Hepatocyte (in vitro differentiated cells): ENCODE measurements around the gene UNG. TPM values are rescaled to one million over a fixed set of nuclear protein-coding genes. Genes with fewer than 3 reads are reported as not detected.
A peak's percentile ranks its signal among the peaks of the same experiment; 100 is the strongest.

Experiments used
- DNase-seq: peaks from one replicate; pipeline ENCODE4 v3.0.0-alpha.2; 2016; ENCODE audit warnings: low spot score
- H2AFZ ChIP-seq: fragments of 200-600 bp; sonication (generic); 2 replicates; pipeline ENCODE4 v1.6.0; 2016; ENCODE audit warnings: antibody characterized with exemption, mild to moderate bottlenecking
- H3K27ac ChIP-seq: fragments of 200-600 bp; sonication (generic); 2 replicates; pipeline ENCODE4 v1.5.1; 2016; ENCODE audit warnings: mild to moderate bottlenecking
- H3K27me3 ChIP-seq: fragments of 200-600 bp; sonication (generic); 2 replicates; pipeline ENCODE4 v1.6.1; 2016
- H3K36me3 ChIP-seq: fragments of 200-600 bp; sonication (generic); replicated peaks from 2 replicates; pipeline ENCODE4 v1.5.1; 2016; ENCODE audit warnings: low read depth; ENCODE audit not compliant: insufficient read depth
- H3K4me1 ChIP-seq: fragments of 200-600 bp; sonication (generic); 2 replicates; pipeline ENCODE4 v1.5.1; 2016; ENCODE audit warnings: mild to moderate bottlenecking, moderate library complexity; ENCODE audit not compliant: insufficient read depth
- H3K4me2 ChIP-seq: fragments of 200-600 bp; sonication (generic); 2 replicates; pipeline ENCODE4 v1.6.0; 2016
- H3K4me3 ChIP-seq: fragments of 200-600 bp; sonication (generic); 2 replicates; pipeline ENCODE4 v1.5.1; 2016; ENCODE audit warnings: mild to moderate bottlenecking
- H3K79me2 ChIP-seq: fragments of 200-600 bp; sonication (generic); 2 replicates; pipeline ENCODE4 v1.6.0; 2017; ENCODE audit warnings: mild to moderate bottlenecking
- H3K9me2 ChIP-seq: fragments of 200-600 bp; sonication (generic); replicated peaks from 2 replicates; pipeline ENCODE4 v1.6.0; 2017; ENCODE audit warnings: mild to moderate bottlenecking; ENCODE audit not compliant: insufficient read depth
- H3K9me3 ChIP-seq: fragments of 200-600 bp; sonication (generic); 2 replicates; pipeline ENCODE4 v1.5.1; 2016; ENCODE audit warnings: low read depth, mild to moderate bottlenecking
- H4K20me1 ChIP-seq: fragments of 200-600 bp; sonication (generic); 2 replicates; pipeline ENCODE4 v1.6.0; 2016; ENCODE audit warnings: mild to moderate bottlenecking; ENCODE audit not compliant: insufficient read depth, poor library complexity, severe bottlenecking
- EZH2 ChIP-seq: fragments of 200-600 bp; sonication (generic); IDR thresholded peaks from 2 replicates; pipeline ENCODE4 v1.6.1; 2016; ENCODE audit warnings: antibody characterized with exemption, mild to moderate bottlenecking, borderline replicate concordance
- EZH2phosphoT487 ChIP-seq: fragments of 200-600 bp; sonication (generic); IDR thresholded peaks from one replicate; pipeline ENCODE4 v1.6.1; 2018; ENCODE audit warnings: antibody characterized with exemption, mild to moderate bottlenecking, low read depth, moderate library complexity; ENCODE audit not compliant: unreplicated experiment, severe bottlenecking
- WGBS: methylation state at CpG from one replicate; pipeline ENCODE4 v1.1.6; 2016; ENCODE audit warnings: low lambda C conversion rate; ENCODE audit errors: missing lambda C conversion rate; 5-methylcytosine and 5-hydroxymethylcytosine counted together
- polyA plus RNA-seq: library from polyadenylated mRNA; unstranded; fragments of >200 nt; fragmentation: Nextera tagmentation; extraction: Ambion mirVana; gene quantifications from 2 replicates; pipeline ENCODE4 v1.2.1, GENCODE V29; 2016
- total RNA-seq: library from RNA; depleted of rRNA; stranded (reverse); fragments of >200 nt; gene quantifications from 2 replicates; pipeline ENCODE4 v1.2.3, GENCODE V29; 2014
- TF ChIP-seq, protein P1 (sequence below): fragments of 200-600 bp; sonication (generic); IDR thresholded peaks from 2 replicates; pipeline ENCODE4 v1.5.1; 2016; ENCODE audit warnings: antibody characterized with exemption, mild to moderate bottlenecking; ENCODE audit not compliant: poor library complexity

The UNG gene
- total and polyA plus RNA-seq, 2 experiments from 2014 or later, result 35.7 to 41.2 TPM

DNA sequence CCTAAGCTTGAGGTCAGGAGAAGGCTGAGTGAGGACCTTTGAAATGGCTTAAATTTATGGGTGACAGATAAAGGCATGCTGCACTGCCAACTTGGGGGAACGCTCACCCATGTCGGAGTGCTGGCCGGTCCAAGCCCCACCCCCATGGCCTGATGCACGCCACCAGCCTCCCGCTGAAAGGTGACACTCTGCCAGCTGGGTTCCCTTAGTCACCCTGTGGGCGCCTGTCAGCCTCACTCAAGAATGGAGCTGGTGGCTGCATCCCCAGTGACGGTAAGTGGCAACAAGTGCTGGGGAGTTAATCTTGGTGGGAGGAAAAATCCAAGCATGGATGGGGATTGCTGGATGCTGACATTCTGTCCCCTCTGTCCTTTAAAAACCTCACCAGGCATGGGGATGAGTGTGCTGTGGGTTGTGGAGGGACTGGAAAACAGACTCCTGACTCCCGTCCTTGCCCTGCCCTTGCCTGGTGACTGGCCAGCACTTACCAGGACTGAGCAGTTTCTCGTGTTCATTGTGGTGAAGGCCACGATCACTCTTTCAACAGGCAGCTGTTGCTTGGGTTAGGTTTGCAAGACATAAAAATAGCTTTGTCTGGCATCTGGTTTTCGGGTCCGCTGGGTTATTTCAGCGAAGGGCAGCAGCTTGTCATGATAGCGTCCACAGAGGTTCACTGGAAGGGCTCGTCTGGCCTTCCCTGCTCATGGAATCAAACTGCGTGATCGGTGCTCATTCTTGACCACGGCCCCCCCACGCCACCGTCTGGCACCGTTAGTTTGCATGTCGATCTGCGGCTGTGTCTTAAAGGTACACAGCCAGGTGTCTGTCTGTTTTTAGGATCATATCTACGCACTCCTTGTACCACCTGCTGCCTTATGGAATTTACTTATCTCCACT is 34.0 kb downstream of the UNG start:
- Histone ChIP-seq H3K4me2 (no peak overlapping the region), H4K20me1 (no peaks in the 10 kb centered on the region), H3K9me2 (no peaks in the 10 kb centered on the region), H3K4me1 (no peaks in the 10 kb centered on the region), H3K27ac (no peak overlapping the region), H3K79me2 (no peaks in the 10 kb centered on the region), H3K27me3 (no peaks in the 10 kb centered on the region), H3K9me3 (no peaks in the 10 kb centered on the region), H2AFZ (no peak overlapping the region), H3K4me3 (no peak overlapping the region), H3K36me3 (no peaks in the 10 kb centered on the region)
- 69% methylated on average over 24 of the region's 24 CpGs for WGBS
- TF ChIP-seq, protein P1, sequence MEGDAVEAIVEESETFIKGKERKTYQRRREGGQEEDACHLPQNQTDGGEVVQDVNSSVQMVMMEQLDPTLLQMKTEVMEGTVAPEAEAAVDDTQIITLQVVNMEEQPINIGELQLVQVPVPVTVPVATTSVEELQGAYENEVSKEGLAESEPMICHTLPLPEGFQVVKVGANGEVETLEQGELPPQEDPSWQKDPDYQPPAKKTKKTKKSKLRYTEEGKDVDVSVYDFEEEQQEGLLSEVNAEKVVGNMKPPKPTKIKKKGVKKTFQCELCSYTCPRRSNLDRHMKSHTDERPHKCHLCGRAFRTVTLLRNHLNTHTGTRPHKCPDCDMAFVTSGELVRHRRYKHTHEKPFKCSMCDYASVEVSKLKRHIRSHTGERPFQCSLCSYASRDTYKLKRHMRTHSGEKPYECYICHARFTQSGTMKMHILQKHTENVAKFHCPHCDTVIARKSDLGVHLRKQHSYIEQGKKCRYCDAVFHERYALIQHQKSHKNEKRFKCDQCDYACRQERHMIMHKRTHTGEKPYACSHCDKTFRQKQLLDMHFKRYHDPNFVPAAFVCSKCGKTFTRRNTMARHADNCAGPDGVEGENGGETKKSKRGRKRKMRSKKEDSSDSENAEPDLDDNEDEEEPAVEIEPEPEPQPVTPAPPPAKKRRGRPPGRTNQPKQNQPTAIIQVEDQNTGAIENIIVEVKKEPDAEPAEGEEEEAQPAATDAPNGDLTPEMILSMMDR, result no peak
- TF ChIP-seq EZH2, result no peak
- TF ChIP-seq EZH2phosphoT487, result no peak
- DNase-seq, result no peak

DNA sequence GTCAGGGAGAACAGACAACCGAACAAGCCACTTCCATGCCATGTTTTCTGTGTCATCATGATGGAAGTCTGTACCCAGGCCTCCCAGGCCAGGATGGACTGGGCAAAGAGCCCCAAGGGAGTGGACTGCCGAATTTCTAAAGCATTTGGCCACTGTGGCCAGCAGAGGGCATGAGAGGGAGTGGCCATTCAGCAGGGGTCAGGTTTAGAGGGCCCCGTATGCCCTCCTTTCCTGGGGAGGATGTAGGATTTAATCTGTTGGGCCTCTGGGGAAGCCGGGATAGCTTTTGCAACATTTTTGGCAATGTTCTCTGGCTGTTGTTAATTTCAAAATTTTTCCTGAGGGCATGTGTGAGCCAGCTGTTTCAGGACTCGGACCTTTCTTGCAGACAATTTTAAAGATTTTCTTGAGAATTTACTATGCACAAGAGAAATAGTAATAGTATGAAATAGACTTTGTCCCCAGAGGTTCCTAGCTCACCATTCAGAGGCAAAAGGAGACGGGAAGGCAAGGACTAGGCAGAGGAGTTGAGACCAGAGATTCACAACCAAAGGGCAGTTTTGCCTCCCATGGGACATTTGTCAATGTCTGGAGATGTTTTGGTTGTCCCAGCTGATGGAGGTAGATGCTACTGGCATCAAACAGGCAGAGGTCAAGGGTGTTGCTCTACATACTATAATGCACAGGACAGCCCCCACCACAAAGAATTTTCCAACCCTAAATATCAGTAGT is 37.0 kb downstream of the UNG start:
- no peak overlapping the region for H3K4me2 ChIP-seq
- no peaks in the 10 kb centered on the region for H4K20me1 ChIP-seq
- no peaks in the 10 kb centered on the region for H3K4me1 ChIP-seq
- H3K9me3 ChIP-seq, result no peaks in the 10 kb centered on the region
- WGBS, result 53% methylated on average over 6 of the region's 6 CpGs
- no peaks in the 10 kb centered on the region for H3K27me3 ChIP-seq
- no peak overlapping the region for H3K4me3 ChIP-seq
- no peak overlapping the region for H2AFZ ChIP-seq
- H3K79me2 ChIP-seq, result no peaks in the 10 kb centered on the region
- no peaks in the 10 kb centered on the region for H3K9me2 ChIP-seq
- no peaks in the 10 kb centered on the region for H3K36me3 ChIP-seq
- no peak for DNase-seq
- TF ChIP-seq EZH2phosphoT487, result no peak
- TF ChIP-seq, protein P1, result peak; percentile 43
- no peak overlapping the region for H3K27ac ChIP-seq

DNA sequence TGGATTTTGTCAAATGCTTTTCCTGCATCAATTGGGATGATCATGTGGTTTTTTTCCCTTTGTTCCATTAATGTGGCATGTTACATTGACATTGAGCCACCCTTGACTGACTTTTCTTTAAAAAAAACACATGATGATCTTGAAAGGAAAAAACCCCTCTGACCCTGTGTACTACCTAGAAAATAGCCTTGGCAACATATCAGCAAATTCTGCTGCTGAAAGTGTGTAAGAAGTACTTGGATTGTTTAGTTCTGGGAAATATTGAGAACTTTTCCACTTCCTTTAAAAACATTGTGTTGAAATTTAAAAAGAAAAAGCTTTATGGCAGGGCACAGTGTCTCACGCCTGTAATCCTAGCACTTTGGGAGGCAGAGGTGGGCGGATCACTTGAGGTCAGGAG is 39.7 kb downstream of the UNG start:
- 95% methylated on average over 2 of the region's 2 CpGs for WGBS
- no peak for DNase-seq
- no peak overlapping the region for H2AFZ ChIP-seq
- H3K4me2 ChIP-seq, result no peak overlapping the region
- no peak overlapping the region for H3K27ac ChIP-seq
- H3K4me1 ChIP-seq, result no peaks in the 10 kb centered on the region
- no peaks in the 10 kb centered on the region for H3K36me3 ChIP-seq
- TF ChIP-seq, protein P1, result no peak
- no peak for TF ChIP-seq EZH2phosphoT487
- TF ChIP-seq EZH2, result no peak
- no peaks in the 10 kb centered on the region for H3K9me3 ChIP-seq
- H3K27me3 ChIP-seq, result no peaks in the 10 kb centered on the region
- H3K79me2 ChIP-seq, result no peaks in the 10 kb centered on the region
- H3K9me2 ChIP-seq, result no peaks in the 10 kb centered on the region
- no peak overlapping the region for H3K4me3 ChIP-seq
- no peaks in the 10 kb centered on the region for H4K20me1 ChIP-seq
